22Rv1 (cell line): ENCODE results near the gene SIL1.

ENCODE experiments used
- ZFX ChIP-seq: fragments of 450-650 bp; IDR thresholded peaks from 2 replicates; pipeline ENCODE4 v1.6.1; 2017; ENCODE audit warnings: antibody characterized with exemption, borderline replicate concordance
- TF ChIP-seq, protein P1 (sequence below): fragments of 450-650 bp; IDR thresholded peaks from 2 replicates; pipeline ENCODE4 v1.5.1; 2017; ENCODE audit warnings: mild to moderate bottlenecking

GRCh38 chr5:139017624-139018023, 180.5 kb downstream of the SIL1 start:
- TF ChIP-seq, protein P1, sequence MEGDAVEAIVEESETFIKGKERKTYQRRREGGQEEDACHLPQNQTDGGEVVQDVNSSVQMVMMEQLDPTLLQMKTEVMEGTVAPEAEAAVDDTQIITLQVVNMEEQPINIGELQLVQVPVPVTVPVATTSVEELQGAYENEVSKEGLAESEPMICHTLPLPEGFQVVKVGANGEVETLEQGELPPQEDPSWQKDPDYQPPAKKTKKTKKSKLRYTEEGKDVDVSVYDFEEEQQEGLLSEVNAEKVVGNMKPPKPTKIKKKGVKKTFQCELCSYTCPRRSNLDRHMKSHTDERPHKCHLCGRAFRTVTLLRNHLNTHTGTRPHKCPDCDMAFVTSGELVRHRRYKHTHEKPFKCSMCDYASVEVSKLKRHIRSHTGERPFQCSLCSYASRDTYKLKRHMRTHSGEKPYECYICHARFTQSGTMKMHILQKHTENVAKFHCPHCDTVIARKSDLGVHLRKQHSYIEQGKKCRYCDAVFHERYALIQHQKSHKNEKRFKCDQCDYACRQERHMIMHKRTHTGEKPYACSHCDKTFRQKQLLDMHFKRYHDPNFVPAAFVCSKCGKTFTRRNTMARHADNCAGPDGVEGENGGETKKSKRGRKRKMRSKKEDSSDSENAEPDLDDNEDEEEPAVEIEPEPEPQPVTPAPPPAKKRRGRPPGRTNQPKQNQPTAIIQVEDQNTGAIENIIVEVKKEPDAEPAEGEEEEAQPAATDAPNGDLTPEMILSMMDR, result no peak
- no peak for TF ChIP-seq ZFX
